ENCODE measurements around the gene OR2B2. TPM values are rescaled to one million over a fixed set of nuclear protein-coding genes. Genes with fewer than 3 reads are reported as not detected.
"Not testable (repeated sequence)": the region's sequence is repeated elsewhere in the genome, so short reads cannot be mapped to it uniquely, and the experiment has no call there.

OR2B2 gene
- total and polyA plus RNA-seq, 12 donors, result not detected

DNA sequence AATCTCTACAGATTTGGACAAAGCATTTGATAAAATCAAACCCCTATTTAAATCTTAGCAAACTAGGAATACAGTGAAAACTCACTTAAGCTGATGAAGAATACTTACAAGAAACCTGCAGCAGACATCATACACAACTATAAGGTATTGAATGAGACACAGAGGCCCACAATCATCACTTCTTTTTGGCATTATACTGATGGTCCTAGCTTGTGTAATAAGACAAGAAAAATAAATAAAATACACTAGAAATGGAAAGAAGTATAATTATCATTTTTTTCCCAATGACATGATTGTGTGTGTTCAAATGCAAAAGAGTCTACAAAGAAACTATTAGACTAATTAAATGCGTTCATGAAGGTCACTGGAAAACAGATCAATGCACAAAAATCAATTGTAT is 36.0 kb upstream of the OR2B2 start:
- H3K4me3 ChIP-seq, result no peak overlapping the region
- 47 to 73% (median 57%) methylated on average over 1 of the region's 1 CpG for WGBS, 4 donors
- no peaks in the 10 kb centered on the region for H3K9me3 ChIP-seq (replicated peaks in 1 of 3)
- intact Hi-C loops (cut with DNase I), result no loop called here
- no peaks in the 10 kb centered on the region for H3K36me3 ChIP-seq (replicated peaks in 1 of 2)
- H3K27ac ChIP-seq, result no peak overlapping the region
- no peak for DNase-seq
- no peaks in the 10 kb centered on the region for H3K4me1 ChIP-seq (replicated peaks in 1 of 2)
- no peaks in the 10 kb centered on the region for H3K27me3 ChIP-seq
- TF ChIP-seq POLR2A (IDR thresholded peaks at IDR 0.05) (no peak), CTCF (IDR thresholded peaks at IDR 0.05) (no peak)

- H3K9me3 ChIP-seq (replicated peaks in 1 of 3); H3K36me3 ChIP-seq (replicated peaks in 1 of 2); intact Hi-C loops (cut with DNase I); DNase-seq; H3K27ac ChIP-seq; H3K4me1 ChIP-seq (replicated peaks in 1 of 2); H3K4me3 ChIP-seq; H3K27me3 ChIP-seq: not testable (repeated sequence)
- 26 to 47% (median 35%) methylated on average over 4 to 6 of the region's 6 CpGs for WGBS, 4 donors
Measured at GRCh38 chr6:27943072-27943471, 30.9 kb upstream of the OR2B2 start.

DNA sequence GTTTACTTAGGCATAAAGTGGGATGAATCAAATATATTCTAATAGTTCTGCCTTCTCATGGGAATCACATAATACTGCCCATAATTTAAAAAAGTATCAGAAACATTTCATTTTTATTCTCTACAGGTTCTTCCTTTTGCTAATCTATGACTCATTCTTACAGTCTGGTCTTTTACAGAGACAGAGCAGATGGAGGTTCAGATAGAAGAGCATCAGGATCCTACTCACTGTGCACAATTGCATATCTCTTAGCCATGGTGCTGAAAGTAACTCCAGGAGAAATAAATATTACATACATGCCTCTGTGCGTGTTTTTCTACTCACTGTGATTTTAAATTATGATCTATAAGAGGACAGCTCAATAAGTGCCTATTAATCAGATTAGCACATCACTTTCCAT is 28.6 kb upstream of the OR2B2 start:
- TF ChIP-seq POLR2A (IDR thresholded peaks at IDR 0.05), result no peak
- TF ChIP-seq CTCF (IDR thresholded peaks at IDR 0.05), result no peak
- intact Hi-C loops (cut with DNase I), result no loop called here
- 43 to 50% (median 47%) methylated on average over 1 of the region's 1 CpG for WGBS, 4 donors

GRCh38 chr6:27931209-27931608 is 19.0 kb upstream of the OR2B2 start:
- 70 to 84% (median 71%) methylated on average over 2 of the region's 2 CpGs for WGBS, 4 donors
- intact Hi-C loops (cut with DNase I), result no loop called here
- Histone ChIP-seq H3K27me3 (no peaks in the 10 kb centered on the region), H3K9me3 (replicated peaks in 1 of 3) (no peaks in the 10 kb centered on the region), H3K27ac (no peak overlapping the region), H3K4me3 (no peak overlapping the region), H3K36me3 (replicated peaks in 1 of 2) (no peaks in the 10 kb centered on the region), H3K4me1 (replicated peaks in 1 of 2) (no peaks in the 10 kb centered on the region)
- DNase-seq, result no peak
- TF ChIP-seq POLR2A (IDR thresholded peaks at IDR 0.05) (no peak), CTCF (IDR thresholded peaks at IDR 0.05) (no peak)

More for the DNA sequence above, 28.6 kb upstream of the OR2B2 start:
- Histone ChIP-seq H3K27ac (no peak overlapping the region), H3K27me3 (no peaks in the 10 kb centered on the region), H3K4me1 (replicated peaks in 1 of 2) (no peaks in the 10 kb centered on the region), H3K9me3 (replicated peaks in 1 of 3) (no peaks in the 10 kb centered on the region), H3K36me3 (replicated peaks in 1 of 2) (no peaks in the 10 kb centered on the region), H3K4me3 (no peak overlapping the region)
- DNase-seq, result no peak

DNA sequence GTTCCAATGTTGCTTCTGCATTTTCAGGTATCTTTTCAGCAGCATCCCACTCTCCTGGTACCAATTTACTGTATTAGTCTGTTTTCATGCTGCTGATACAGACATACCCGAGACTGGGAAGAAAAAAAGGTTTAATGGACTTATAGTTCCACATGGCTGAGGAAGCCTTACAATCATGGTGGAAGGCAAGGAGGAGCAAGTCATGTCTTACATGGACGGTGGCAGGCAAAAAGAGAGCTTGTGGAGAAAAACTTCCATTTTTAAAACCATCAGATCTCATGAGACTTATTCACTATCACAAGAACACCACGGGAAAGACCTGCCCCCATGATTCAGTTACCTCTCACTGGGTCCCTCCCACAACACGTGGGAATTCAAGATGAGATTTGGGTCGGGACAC is 17.7 kb upstream of the OR2B2 start:
- H3K27me3 ChIP-seq; intact Hi-C loops (cut with DNase I); DNase-seq; H3K9me3 ChIP-seq (replicated peaks in 1 of 3); H3K4me1 ChIP-seq (replicated peaks in 1 of 2); H3K27ac ChIP-seq; H3K36me3 ChIP-seq (replicated peaks in 1 of 2); H3K4me3 ChIP-seq: not testable (repeated sequence)
- 72 to 79% (median 74%) methylated on average over 5 of the region's 5 CpGs for WGBS, 4 donors

- H3K4me1 ChIP-seq (replicated peaks in 1 of 2); DNase-seq; intact Hi-C loops (cut with DNase I); H3K4me3 ChIP-seq; H3K36me3 ChIP-seq (replicated peaks in 1 of 2); H3K27ac ChIP-seq; H3K27me3 ChIP-seq; H3K9me3 ChIP-seq (replicated peaks in 1 of 3): not testable (repeated sequence)
- WGBS, 4 donors, result 87 to 93% (median 89%) methylated on average over 2 of the region's 2 CpGs
Measured at GRCh38 chr6:27928041-27928440, 15.8 kb upstream of the OR2B2 start.
